Measurements from ENCODE around the gene CASZ1.

The CASZ1 gene

GRCh38 chr1:10751160-10751559 lies 45.3 kb downstream of the CASZ1 start:
- DNase-seq = no peak

GRCh38 chr1:10745886-10746455 lies 50.5 kb downstream of the CASZ1 start:
- DNase-seq = no peak

- DNase-seq = no peak
Measured at GRCh38 chr1:10745383-10745782, 51.1 kb downstream of the CASZ1 start.

- no peak for DNase-seq
Measured at GRCh38 chr1:10744654-10745238, 51.7 kb downstream of the CASZ1 start.

- no peak for DNase-seq
Measured at GRCh38 chr1:10744029-10744428, 52.4 kb downstream of the CASZ1 start.

GRCh38 chr1:10741696-10742095 lies 54.8 kb downstream of the CASZ1 start:
- no peak for DNase-seq

- no peak for DNase-seq
Measured at GRCh38 chr1:10740123-10740522, 56.3 kb downstream of the CASZ1 start.

- DNase-seq = no peak
Measured at GRCh38 chr1:10739589-10739988, 56.9 kb downstream of the CASZ1 start.

GRCh38 chr1:10738061-10739058 lies 58.1 kb downstream of the CASZ1 start:
- no peak for DNase-seq

GRCh38 chr1:10737651-10738050 lies 58.8 kb downstream of the CASZ1 start:
- no peak for DNase-seq

- no peak for DNase-seq
Measured at GRCh38 chr1:10736634-10737586, 59.5 kb downstream of the CASZ1 start.

- no peak for DNase-seq
Measured at GRCh38 chr1:10735563-10736305, 60.7 kb downstream of the CASZ1 start.

GRCh38 chr1:10734962-10735544 lies 61.4 kb downstream of the CASZ1 start:
- DNase-seq = no peak

GRCh38 chr1:10734375-10734774 lies 62.1 kb downstream of the CASZ1 start:
- no peak for DNase-seq

GRCh38 chr1:10733474-10734366 lies 62.7 kb downstream of the CASZ1 start:
- peak; percentile 69 for DNase-seq

- no peak for DNase-seq
Measured at GRCh38 chr1:10730985-10731384, 65.5 kb downstream of the CASZ1 start.

- no peak for DNase-seq
Measured at GRCh38 chr1:10728595-10729410, 67.6 kb downstream of the CASZ1 start.

- DNase-seq = no peak
Measured at GRCh38 chr1:10727751-10728232, 68.7 kb downstream of the CASZ1 start.

- DNase-seq = no peak
Measured at GRCh38 chr1:10726355-10726754, 70.1 kb downstream of the CASZ1 start.

Data from stimulated activated CD4-positive, alpha-beta T cell treated with anti-CD3 and anti-CD28 coated beads, Interleukin-4, amount 100 ng/mL, for 24 hours (primary cell).